SK-N-MC (cell line): ENCODE results near the gene COL5A2.

ENCODE experiments used
- EZH2 ChIP-seq: fragments of 200-600 bp; sonication (generic); IDR thresholded peaks from one replicate; pipeline ENCODE4 v1.6.1; 2017; ENCODE audit warnings: antibody characterized with exemption
- FOXP2 ChIP-seq: optimal IDR thresholded peaks from 2 replicates; pipeline ENCODE3; 2011; ENCODE audit warnings: mild to moderate bottlenecking, moderate library complexity; ENCODE audit not compliant: insufficient read depth; ENCODE audit errors: extremely low read length, control extremely low read depth
- POLR2AphosphoS5 ChIP-seq: IDR thresholded peaks from 2 replicates; pipeline ENCODE4 v1.6.1; 2012; ENCODE audit warnings: mild to moderate bottlenecking, low read depth, low read length, borderline replicate concordance

- TF ChIP-seq EZH2 (no peak), POLR2AphosphoS5 (no peak), FOXP2 (no peak)
Measured at GRCh38 chr2:189010536-189010935, 169.0 kb downstream of the COL5A2 start.
